Smooth muscle cell (in vitro differentiated cells): Measurements from ENCODE around the gene BORCS5. TPM values are rescaled to one million over a fixed set of nuclear protein-coding genes. Genes with fewer than 3 reads are reported as not detected.

ENCODE experiments used
- DNase-seq: peaks from one replicate; lab custom pipeline; 2025; ENCODE audit not compliant: unreplicated experiment; lab: John Stamatoyannopoulos, UW
- H2AFZ ChIP-seq: fragments of 200-600 bp; sonication (generic); 2 replicates; pipeline ENCODE4 v1.6.0; 2016; ENCODE audit warnings: antibody characterized with exemption, low read depth, mild to moderate bottlenecking
- H3F3A ChIP-seq: fragments of 200-600 bp; sonication (generic); 2 replicates; pipeline ENCODE4 v1.6.0; 2017; ENCODE audit warnings: antibody characterized with exemption, low read depth
- H3K27ac ChIP-seq: fragments of 200-600 bp; sonication (generic); 2 replicates; pipeline ENCODE4 v1.5.1; 2016; ENCODE audit warnings: low read depth, mild to moderate bottlenecking
- H3K27me3 ChIP-seq: fragments of 200-600 bp; sonication (generic); 2 replicates; pipeline ENCODE4 v1.6.1; 2016; ENCODE audit warnings: low read depth, mild to moderate bottlenecking
- H3K36me3 ChIP-seq: fragments of 200-600 bp; sonication (generic); 2 replicates; pipeline ENCODE4 v1.5.1; 2016; ENCODE audit warnings: low read depth
- H3K4me1 ChIP-seq: fragments of 200-600 bp; sonication (generic); 2 replicates; pipeline ENCODE4 v1.5.1; 2016; ENCODE audit warnings: low read depth
- H3K4me2 ChIP-seq: fragments of 200-600 bp; sonication (generic); 2 replicates; pipeline ENCODE4 v1.6.0; 2016; ENCODE audit warnings: mild to moderate bottlenecking
- H3K4me3 ChIP-seq: fragments of 200-600 bp; sonication (generic); 2 replicates; pipeline ENCODE4 v1.5.1; 2016; ENCODE audit warnings: mild to moderate bottlenecking
- H3K79me2 ChIP-seq: fragments of 200-600 bp; sonication (generic); 2 replicates; pipeline ENCODE4 v1.6.0; 2016; ENCODE audit warnings: low read depth, mild to moderate bottlenecking
- H3K9ac ChIP-seq: fragments of 200-600 bp; sonication (generic); 2 replicates; pipeline ENCODE4 v1.6.0; 2016; ENCODE audit warnings: low read depth
- H3K9me3 ChIP-seq: fragments of 200-600 bp; sonication (generic); replicated peaks from 2 replicates; pipeline ENCODE4 v1.5.1; 2016; ENCODE audit warnings: low read depth
- H4K20me1 ChIP-seq: fragments of 200-600 bp; sonication (generic); 2 replicates; pipeline ENCODE4 v1.6.0; 2016; ENCODE audit warnings: low read depth
- WGBS: methylation state at CpG from one replicate; pipeline ENCODE4 v1.1.7; 2016; ENCODE audit warnings: low lambda C conversion rate; 5-methylcytosine and 5-hydroxymethylcytosine counted together
- polyA plus RNA-seq: library from polyadenylated mRNA; unstranded; fragments of >200 nt; fragmentation: Nextera tagmentation; extraction: Ambion mirVana; gene quantifications from 2 replicates; pipeline ENCODE4 v1.2.1, GENCODE V29; 2016
- total RNA-seq: library from RNA; depleted of rRNA; stranded (reverse); fragments of >200 nt; gene quantifications from 2 replicates; pipeline ENCODE4 v1.2.3, GENCODE V29; 2014
- TF ChIP-seq, protein P1 (sequence below): fragments of 200-600 bp; sonication (generic); IDR thresholded peaks from 2 replicates; pipeline ENCODE4 v1.5.1; 2017; ENCODE audit warnings: borderline replicate concordance, mild to moderate bottlenecking, antibody characterized with exemption; ENCODE audit not compliant: insufficient read depth, poor library complexity, severe bottlenecking

BORCS5 gene
- total and polyA plus RNA-seq, 2 experiments from 2014 or later: 11.2 to 11.7 TPM

DNA sequence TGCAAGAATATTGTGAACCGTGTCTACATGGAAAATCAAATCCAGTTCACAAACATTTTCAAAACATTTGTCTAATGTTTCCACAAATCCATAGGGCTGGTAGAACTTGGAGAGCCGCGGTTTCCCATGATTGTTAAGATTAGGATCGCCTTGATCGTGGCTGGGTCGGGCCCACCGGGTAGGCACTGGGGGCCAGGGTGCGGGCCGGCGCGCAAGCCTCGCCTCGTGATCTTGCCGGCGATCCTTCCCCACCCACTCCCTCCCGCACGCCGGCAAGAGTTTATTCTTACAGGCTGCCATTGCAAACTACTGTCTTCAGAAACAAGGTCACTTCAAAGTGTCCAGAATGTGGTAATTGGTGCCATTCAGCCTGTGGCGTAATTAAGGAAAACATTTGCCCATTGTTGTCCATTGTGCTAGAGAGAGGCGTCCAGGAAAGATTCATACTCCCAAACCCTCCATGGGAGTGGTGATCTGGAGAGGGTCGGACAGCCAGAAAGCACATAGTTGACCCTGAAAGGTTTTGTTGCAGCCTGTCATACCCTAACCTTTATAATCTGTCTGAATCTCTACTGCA, 95.5 kb downstream of the BORCS5 start:
- no peak overlapping the region for H3K4me2 ChIP-seq
- TF ChIP-seq, protein P1, sequence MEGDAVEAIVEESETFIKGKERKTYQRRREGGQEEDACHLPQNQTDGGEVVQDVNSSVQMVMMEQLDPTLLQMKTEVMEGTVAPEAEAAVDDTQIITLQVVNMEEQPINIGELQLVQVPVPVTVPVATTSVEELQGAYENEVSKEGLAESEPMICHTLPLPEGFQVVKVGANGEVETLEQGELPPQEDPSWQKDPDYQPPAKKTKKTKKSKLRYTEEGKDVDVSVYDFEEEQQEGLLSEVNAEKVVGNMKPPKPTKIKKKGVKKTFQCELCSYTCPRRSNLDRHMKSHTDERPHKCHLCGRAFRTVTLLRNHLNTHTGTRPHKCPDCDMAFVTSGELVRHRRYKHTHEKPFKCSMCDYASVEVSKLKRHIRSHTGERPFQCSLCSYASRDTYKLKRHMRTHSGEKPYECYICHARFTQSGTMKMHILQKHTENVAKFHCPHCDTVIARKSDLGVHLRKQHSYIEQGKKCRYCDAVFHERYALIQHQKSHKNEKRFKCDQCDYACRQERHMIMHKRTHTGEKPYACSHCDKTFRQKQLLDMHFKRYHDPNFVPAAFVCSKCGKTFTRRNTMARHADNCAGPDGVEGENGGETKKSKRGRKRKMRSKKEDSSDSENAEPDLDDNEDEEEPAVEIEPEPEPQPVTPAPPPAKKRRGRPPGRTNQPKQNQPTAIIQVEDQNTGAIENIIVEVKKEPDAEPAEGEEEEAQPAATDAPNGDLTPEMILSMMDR: no peak
- WGBS: 94% methylated on average over 21 of the region's 21 CpGs
- H3K9me3 ChIP-seq: no peaks in the 10 kb centered on the region
- no peak overlapping the region for H2AFZ ChIP-seq
- no peak for DNase-seq
- no peaks in the 10 kb centered on the region for H4K20me1 ChIP-seq
- H3K27ac ChIP-seq: no peak overlapping the region
- H3K9ac ChIP-seq: no peak overlapping the region
- H3K36me3 ChIP-seq: no peaks in the 10 kb centered on the region
- H3K27me3 ChIP-seq: no peaks in the 10 kb centered on the region
- no peaks in the 10 kb centered on the region for H3K4me1 ChIP-seq
- no peaks in the 10 kb centered on the region for H3K79me2 ChIP-seq
- no peak overlapping the region for H3K4me3 ChIP-seq
- H3F3A ChIP-seq: no peaks in the 10 kb centered on the region

DNA sequence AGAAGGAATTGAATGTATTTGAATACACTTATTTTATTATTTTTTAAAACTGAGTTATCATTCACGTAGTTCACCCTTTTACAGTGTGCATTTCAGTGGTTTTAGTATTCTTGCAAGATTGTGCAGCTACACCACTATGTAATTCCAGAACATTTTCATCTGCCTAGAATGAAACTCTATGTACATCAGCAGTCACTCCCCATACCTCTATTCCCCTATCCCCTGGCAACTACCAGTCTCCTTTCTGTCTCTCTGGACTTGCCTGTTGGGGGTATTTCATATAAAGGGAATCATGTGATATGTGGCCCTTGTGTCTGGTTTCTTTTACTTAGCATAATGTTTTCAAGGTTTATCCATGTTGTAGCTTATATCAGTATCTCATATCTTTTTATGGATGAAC, 96.8 kb downstream of the BORCS5 start:
- TF ChIP-seq, protein P1: no peak
- no peaks in the 10 kb centered on the region for H3K4me1 ChIP-seq
- no peak for DNase-seq
- H3K79me2 ChIP-seq: no peaks in the 10 kb centered on the region
- no peaks in the 10 kb centered on the region for H4K20me1 ChIP-seq
- H3F3A ChIP-seq: no peaks in the 10 kb centered on the region
- no peak overlapping the region for H3K9ac ChIP-seq
- H3K4me3 ChIP-seq: no peak overlapping the region
- 88% methylated on average over 1 of the region's 1 CpG for WGBS
- no peaks in the 10 kb centered on the region for H3K9me3 ChIP-seq
- no peak overlapping the region for H3K27ac ChIP-seq
- no peaks in the 10 kb centered on the region for H3K36me3 ChIP-seq
- no peak overlapping the region for H3K4me2 ChIP-seq
- no peaks in the 10 kb centered on the region for H3K27me3 ChIP-seq
- H2AFZ ChIP-seq: no peak overlapping the region

- H3K79me2 ChIP-seq: no peaks in the 10 kb centered on the region
- no peak overlapping the region for H3K4me2 ChIP-seq
- H3K4me3 ChIP-seq: no peak overlapping the region
- no peak overlapping the region for H2AFZ ChIP-seq
- H3K27ac ChIP-seq: no peak overlapping the region
- H4K20me1 ChIP-seq: no peaks in the 10 kb centered on the region
- H3K9ac ChIP-seq: no peak overlapping the region
- no peaks in the 10 kb centered on the region for H3K9me3 ChIP-seq
- H3K27me3 ChIP-seq: no peaks in the 10 kb centered on the region
- H3K36me3 ChIP-seq: no peaks in the 10 kb centered on the region
- no peak for DNase-seq
- H3F3A ChIP-seq: no peaks in the 10 kb centered on the region
- TF ChIP-seq, protein P1: no peak
- H3K4me1 ChIP-seq: no peaks in the 10 kb centered on the region
Observed at GRCh38 chr12:12454315-12454714, 97.4 kb downstream of the BORCS5 start.

GRCh38 chr12:12456637-12457036, 99.8 kb downstream of the BORCS5 start:
- 81% methylated on average over 5 of the region's 5 CpGs for WGBS
- H3K27me3 ChIP-seq: no peaks in the 10 kb centered on the region
- no peak overlapping the region for H3K4me2 ChIP-seq
- no peaks in the 10 kb centered on the region for H3K36me3 ChIP-seq
- H3F3A ChIP-seq: no peaks in the 10 kb centered on the region
- H3K9ac ChIP-seq: no peak overlapping the region
- H3K4me1 ChIP-seq: no peaks in the 10 kb centered on the region
- H3K9me3 ChIP-seq: no peaks in the 10 kb centered on the region
- no peaks in the 10 kb centered on the region for H3K79me2 ChIP-seq
- TF ChIP-seq, protein P1: no peak
- no peak overlapping the region for H3K27ac ChIP-seq
- no peak overlapping the region for H3K4me3 ChIP-seq
- no peak for DNase-seq
- no peaks in the 10 kb centered on the region for H4K20me1 ChIP-seq
- no peak overlapping the region for H2AFZ ChIP-seq
